ENCODE data around the gene MAGEC2.

Gene MAGEC2, protein sequence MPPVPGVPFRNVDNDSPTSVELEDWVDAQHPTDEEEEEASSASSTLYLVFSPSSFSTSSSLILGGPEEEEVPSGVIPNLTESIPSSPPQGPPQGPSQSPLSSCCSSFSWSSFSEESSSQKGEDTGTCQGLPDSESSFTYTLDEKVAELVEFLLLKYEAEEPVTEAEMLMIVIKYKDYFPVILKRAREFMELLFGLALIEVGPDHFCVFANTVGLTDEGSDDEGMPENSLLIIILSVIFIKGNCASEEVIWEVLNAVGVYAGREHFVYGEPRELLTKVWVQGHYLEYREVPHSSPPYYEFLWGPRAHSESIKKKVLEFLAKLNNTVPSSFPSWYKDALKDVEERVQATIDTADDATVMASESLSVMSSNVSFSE

DNA sequence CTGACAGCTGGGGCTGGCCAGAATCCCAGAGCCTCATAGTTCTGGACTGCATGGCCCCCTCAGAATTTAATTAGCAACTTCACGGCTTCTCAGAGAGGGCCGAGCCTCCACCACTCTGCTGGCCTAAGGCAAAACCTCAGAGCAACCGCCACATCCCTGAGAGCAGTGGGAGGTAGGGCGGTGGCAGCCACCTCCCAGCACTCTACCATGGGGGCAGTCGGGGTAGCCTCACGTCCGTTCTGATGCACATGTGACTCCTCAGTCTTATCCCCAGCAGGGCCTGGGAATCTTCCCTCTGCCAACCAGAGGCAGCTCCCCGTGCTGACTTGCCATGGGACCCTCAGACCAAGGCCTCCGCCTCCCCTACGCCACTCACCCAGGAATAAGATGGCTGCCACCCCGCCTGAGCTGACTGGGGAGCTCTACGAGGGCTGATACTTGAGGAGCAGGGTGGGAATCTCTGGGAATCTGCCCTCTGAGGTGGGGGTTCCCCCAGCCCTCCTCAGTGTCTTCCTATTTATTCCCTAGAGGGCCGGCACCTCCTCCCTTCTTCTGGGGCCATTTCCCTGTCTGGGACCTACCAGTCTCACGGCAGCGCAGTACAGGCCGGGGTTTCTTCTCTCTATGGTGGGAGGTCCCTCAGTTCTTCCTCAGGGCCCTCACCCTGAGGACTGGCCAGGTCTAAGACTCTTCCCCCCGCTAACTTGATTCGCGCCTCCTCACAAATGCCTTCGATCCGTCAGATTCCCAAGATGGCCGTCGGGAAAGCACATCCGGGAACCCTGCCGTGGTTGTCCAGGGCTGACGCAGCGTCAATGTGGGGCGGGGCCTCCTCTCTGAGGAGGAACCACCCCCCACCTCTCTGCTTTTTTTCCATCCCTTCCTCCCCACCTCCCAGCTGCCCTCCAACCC, at the start of gene MAGEC2:
MAGEC2 (minus strand) TSS at position 769 of the 912 bp plus-strand sequence. CDS start 1,303 bp downstream, outside the sequence.
- no peak for DNase-seq (ENCODE audit: low spot score)

DNA sequence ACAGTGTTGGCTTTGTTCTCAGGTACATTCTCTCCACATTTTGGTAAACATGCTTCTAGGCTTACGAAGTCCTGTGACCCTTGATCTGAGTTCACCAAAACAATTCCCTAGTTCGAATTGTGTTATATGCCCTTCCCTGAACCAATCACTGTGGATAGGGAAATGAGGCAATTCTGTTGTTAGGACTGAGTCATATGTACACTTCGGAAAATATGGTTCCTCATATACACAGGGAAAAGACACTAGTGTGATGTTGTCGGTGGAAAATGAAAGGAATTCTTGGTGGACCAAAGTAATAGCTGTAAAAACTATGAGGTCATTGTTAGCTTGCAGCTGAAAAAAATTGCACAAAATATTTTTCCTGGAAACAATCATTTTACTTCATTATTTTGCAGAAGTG, 46.6 kb upstream of the MAGEC2 start:
- no peak for DNase-seq (ENCODE audit: low spot score)

DNA sequence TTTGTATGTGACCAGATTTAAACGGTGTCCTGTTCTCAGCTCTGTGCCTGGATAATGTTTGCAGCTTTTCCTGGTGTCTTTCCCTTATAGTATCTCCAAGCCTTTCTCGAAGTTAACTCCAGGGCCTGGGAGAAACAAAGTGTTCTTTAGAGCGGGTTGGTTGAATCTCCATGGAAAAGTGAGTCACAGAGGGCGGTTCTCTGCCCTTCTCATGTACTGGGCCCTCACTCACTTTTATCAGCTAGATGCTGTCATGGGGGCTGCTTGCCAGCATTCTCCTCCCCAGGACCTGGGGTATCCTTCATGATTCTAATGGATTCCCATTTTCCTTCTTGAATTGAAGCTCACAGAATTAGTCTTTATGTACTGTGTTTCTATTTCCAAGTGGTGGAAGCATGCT, 46.1 kb upstream of the MAGEC2 start:
- no peak for DNase-seq (ENCODE audit: low spot score)

DNA sequence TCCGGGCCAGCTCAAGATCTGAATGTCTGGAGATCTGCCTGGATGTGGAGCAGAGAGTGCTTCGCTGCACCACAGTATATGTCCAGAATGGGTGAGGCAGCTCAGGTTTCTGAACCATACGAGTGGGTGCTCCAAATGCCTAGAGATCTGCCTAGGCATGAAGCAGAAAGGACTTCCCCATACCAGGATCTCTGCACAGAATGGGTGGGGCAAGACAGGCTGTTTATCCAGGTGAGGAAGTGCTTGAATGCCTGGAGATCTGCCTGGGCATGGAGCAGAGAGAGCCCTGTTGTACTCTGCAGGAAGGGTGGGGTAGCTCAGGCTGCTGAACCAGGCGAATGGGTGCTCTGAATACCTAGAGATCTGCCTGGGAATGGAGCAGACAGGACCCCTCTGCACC, 45.4 kb upstream of the MAGEC2 start:
- DNase-seq (ENCODE audit: low spot score), result no peak

DNA sequence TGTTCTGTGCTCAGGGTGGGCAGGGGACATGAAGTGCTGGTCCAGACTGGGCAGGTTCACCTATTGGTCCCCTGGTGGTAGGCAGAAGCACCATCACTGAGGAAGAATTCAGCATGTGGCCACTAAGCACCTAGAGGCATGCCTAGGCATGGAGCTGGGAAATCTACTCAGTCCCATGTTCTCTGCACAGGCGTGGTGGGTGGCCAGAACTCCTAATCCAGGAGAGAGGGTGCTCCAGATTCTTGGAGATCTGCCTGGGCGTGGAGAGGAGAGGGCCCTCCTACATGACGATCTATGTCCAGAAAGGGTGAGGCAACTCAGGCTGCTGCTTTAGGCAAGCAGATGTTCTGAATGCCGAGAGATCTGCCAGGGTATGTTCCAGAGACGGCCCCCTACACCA, 44.6 kb upstream of the MAGEC2 start:
- no peak for DNase-seq (ENCODE audit: low spot score)

DNA sequence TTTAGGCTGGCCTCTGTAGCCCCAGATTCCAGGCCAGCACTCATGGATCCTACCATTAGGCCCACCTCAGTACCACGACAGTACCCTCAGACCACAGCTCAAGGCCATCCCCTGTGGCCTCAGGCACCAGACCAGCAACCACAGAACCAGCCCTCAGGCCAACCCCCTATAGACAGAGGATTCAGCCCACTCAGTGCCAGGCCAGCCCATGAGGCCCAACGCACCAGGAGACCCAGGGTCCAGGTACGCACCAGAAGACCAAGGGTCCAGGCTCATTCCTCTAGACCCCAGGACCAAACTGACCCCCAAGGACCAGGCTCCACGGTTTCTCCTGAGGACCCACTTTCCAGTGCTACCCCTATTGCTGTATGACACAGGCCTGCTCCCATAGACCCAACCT, 39.5 kb upstream of the MAGEC2 start:
- DNase-seq (ENCODE audit: low spot score), result no peak

DNA sequence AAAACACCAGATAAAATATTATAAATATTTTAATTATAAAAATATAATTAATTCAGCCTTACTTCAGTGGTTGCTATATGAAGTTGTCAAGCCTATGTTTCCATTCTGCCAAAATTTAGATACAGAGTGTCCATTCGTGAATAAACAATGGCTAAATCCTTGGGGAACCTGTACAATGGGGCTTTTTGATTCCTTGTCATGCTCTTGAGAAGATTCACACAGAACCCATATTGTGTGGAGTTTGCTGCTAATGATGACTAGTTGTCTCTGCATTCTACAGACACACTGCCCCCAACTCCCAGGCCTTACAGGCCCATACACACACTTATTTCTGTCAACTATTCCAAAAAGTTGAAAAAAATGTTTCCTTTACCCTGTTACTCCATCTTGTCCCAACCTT, 33.4 kb upstream of the MAGEC2 start:
- no peak for DNase-seq (ENCODE audit: low spot score)

DNA sequence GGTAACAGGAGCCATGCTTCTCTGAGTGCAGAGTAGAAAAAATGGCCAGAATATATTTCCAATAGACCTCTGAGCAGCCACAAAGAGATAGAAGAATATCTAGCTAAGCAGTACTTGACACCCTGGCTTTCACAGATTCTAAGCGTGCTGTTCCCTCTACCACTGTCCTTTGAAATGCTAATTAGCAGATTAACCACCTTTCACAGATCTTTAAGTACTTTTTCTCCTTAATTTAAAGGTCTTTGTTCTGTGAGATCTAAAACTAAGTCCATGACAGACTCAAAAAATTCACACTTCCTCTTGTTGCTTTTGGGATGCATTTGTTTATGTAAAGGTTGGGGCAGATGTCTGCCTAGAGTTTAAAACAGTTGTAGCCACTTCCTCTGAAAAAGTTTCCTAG, 28.3 kb upstream of the MAGEC2 start:
- DNase-seq (ENCODE audit: low spot score), result no peak

DNA sequence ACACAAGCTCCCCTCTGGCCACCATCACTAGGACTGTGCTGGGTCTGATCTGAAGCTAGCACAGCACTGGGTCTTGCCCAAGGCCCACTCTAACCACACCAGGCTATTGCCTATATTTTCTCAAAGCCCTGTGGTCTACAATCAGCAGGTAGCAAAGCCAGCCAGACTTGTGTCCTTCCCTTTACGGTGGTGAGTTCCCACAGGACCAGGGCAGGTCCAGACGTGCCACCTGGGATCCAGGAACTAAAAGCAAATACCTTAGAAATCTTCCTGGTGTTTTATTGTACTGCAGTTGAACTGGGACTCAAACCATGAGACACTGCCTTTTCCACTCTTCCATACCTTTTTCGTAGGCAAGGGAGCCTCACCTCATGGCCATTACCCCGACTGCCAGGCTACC, 9.0 kb upstream of the MAGEC2 start:
- DNase-seq (ENCODE audit: low spot score), result no peak

DNA sequence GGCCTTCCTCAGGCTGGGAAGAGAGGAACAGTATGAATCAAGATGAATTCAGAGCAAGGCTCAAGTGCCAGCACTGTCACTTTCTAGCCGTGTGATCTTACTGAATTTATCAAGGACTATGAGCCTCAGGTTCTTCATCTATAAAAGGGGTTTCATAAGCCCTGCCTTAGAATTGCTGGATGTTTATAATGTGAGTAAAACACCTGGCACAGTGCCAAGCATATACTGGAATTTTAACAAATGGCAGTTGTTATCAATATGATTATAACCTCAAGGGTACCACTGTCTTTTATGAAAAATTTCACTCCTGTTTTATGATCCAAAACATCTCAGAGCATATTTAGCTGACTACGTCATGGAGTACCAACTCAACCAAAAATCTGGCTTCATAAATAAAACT, 4.0 kb downstream of the MAGEC2 start:
- DNase-seq (ENCODE audit: low spot score), result no peak

DNA sequence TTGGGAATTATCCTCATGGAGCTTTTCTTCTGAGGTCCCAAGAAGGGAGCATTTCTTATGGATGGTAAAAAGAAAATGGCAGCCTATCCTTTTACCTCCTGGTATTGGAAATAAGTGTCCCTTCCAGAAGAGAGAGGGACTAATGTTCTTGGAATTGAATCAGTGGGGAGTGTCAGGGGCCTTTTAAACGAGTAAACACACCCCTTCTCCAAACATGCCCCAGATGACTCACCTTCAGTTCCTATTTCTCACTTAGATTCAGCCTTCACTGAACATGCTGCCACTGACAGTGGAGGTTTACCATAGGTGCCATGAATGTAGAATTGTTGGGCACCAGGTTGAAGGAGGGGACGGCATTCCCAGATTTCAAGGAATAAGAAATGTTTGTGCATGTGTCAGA, 19.0 kb downstream of the MAGEC2 start:
- no peak for DNase-seq (ENCODE audit: low spot score)

DNA sequence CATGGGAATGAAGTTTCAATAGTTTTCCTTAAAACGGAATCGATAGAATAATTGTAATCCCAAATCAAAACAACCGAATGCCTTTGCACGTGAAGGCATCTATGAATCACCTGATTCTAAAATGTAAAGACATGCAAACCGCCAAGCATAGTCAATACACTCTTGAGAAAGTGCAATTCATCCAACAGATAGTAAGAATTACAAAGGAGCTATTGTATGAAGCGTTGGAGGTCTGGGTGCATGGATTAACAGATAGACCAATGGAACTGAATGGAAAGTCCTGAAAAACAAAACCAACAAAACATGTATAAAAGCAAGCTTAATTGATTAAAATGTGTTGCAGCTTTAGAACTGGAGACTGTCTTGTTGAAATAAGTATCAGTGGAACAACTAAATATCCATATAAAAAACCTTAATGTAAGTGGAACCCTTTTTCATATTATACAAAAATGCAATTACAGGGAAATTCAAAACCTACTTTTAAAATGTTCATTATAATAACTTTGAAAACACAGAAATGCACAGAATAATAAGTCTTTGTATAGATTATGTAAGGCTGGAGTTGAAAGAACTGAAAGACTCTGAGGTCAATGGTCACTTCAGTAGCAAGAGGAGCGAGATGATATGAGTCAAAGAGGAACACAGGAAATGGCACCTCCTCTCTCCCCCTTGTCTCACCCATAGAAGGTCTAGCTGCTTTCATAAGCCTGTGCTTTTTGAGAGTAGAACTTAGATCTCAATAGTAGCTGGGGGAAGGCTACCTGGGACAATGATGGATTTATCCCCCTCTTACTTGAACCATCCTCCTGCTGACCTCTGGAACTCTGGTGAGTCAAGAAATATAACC, 20.1 kb downstream of the MAGEC2 start:
- DNase-seq (ENCODE audit: low spot score), result no peak

DNA sequence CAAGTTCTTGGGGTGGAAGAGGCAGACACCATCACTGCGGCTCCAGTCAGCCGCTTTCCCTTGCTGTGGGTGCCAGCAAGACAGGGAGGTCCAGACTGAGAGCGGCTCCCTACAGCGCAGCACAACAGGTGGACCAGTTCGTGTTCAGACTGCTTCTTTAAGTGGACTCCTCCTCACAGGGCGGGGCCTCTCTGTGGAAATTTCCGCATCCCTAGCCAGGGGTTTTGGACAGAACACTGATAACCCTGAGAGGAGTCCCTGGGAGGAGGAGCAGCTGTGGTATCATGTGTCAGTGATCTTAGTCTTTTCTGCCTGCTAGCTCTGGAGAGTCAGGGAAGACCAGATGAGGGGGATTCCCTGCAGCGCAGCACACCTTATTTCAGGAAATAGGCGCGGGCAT, 48.5 kb downstream of the MAGEC2 start:
- no peak for DNase-seq (ENCODE audit: low spot score)
